GM19043 (cell line): ENCODE results near the gene SLIT1.

ENCODE experiments used
- ATAC-seq: cut with Tn5 transposase; IDR thresholded peaks from one replicate; pipeline ENCODE4 v1.9.1; 2021; ENCODE audit warnings: low read depth; ENCODE audit not compliant: unreplicated experiment

The SLIT1 gene

GRCh38 chr10:97175586-97175985 is 10.2 kb downstream of the SLIT1 start:
- no peak for ATAC-seq

GRCh38 chr10:97174941-97175340 is 10.8 kb downstream of the SLIT1 start:
- ATAC-seq, result no peak

- ATAC-seq, result no peak
Observed at GRCh38 chr10:97174276-97174775, 11.4 kb downstream of the SLIT1 start.

- ATAC-seq, result no peak
Observed at GRCh38 chr10:97173036-97173435, 12.7 kb downstream of the SLIT1 start.

- no peak for ATAC-seq
Observed at GRCh38 chr10:97171001-97171400, 14.8 kb downstream of the SLIT1 start.

GRCh38 chr10:97169911-97170693 is 15.7 kb downstream of the SLIT1 start:
- ATAC-seq, result no peak

- no peak for ATAC-seq
Observed at GRCh38 chr10:97169063-97169462, 16.7 kb downstream of the SLIT1 start.

GRCh38 chr10:97168645-97169044 is 17.1 kb downstream of the SLIT1 start:
- ATAC-seq, result no peak

- no peak for ATAC-seq
Observed at GRCh38 chr10:97165499-97165898, 20.3 kb downstream of the SLIT1 start.

- no peak for ATAC-seq
Observed at GRCh38 chr10:97163781-97164501, 21.8 kb downstream of the SLIT1 start.

GRCh38 chr10:97163181-97163580 is 22.6 kb downstream of the SLIT1 start:
- no peak for ATAC-seq

- ATAC-seq, result no peak
Observed at GRCh38 chr10:97159646-97160305, 26.0 kb downstream of the SLIT1 start.

- ATAC-seq, result no peak
Observed at GRCh38 chr10:97157578-97158095, 28.1 kb downstream of the SLIT1 start.

- ATAC-seq, result no peak
Observed at GRCh38 chr10:97154781-97155180, 31.0 kb downstream of the SLIT1 start.

GRCh38 chr10:97154162-97154561 is 31.6 kb downstream of the SLIT1 start:
- no peak for ATAC-seq

- ATAC-seq, result no peak
Observed at GRCh38 chr10:97153270-97153850, 32.4 kb downstream of the SLIT1 start.

GRCh38 chr10:97151307-97151914 is 34.3 kb downstream of the SLIT1 start:
- ATAC-seq, result no peak

GRCh38 chr10:97150616-97151015 is 35.1 kb downstream of the SLIT1 start:
- ATAC-seq, result no peak

GRCh38 chr10:97150013-97150595 is 35.7 kb downstream of the SLIT1 start:
- no peak for ATAC-seq

- no peak for ATAC-seq
Observed at GRCh38 chr10:97149079-97149531, 36.7 kb downstream of the SLIT1 start.
